HT-29 (cell line): ENCODE measurements around the gene PPP2R1B. TPM values are rescaled to one million over a fixed set of nuclear protein-coding genes. Genes with fewer than 3 reads are reported as not detected.
A peak's percentile ranks its signal among the peaks of the same experiment; 100 is the strongest.
"Not testable (repeated sequence)": the region's sequence is repeated elsewhere in the genome, so short reads cannot be mapped to it uniquely, and the experiment has no call there.

ENCODE experiments used
- DNase-seq: peaks from one replicate; pipeline ENCODE4 v3.0.0-alpha.2; 2015; ENCODE audit warnings: low spot score
- total RNA-seq: library from RNA; depleted of rRNA; stranded (reverse); fragments of >200 nt; shearing (Covaris generic); gene quantifications from 2 replicates; pipeline ENCODE4 v1.2.3, GENCODE V29; 2014

The PPP2R1B gene
- total RNA-seq, 1 experiment from 2014 or later: 25.9 TPM

DNA sequence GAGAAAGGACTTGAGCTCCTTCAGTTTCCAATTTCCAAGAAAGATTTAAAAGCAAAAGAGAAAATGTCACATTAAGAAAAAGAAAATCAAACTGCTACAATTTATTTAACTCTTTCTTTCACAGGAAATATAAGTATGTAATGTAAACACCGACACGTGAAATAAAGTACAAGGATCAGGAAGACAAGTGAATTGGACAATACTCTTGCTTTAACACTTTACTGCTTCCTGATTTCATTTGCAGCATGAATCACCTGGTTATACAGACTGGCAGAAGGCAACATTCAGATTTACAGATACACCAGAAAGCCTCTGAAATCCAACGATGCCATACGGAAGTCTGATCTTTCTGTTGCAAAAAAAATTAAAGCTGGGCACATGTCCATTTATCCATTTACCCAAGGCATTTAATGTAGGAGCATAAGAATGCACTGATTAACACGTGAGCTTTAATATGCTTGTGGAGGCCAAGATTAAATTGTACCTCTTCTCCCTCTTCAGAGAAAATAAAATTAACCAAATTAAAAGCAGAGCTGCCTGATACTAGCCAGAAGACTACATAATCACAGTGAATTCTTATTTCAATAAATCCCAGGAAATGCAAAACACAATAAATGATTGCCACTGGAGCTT, 16.0 kb upstream of the PPP2R1B start:
- no peak for DNase-seq

DNA sequence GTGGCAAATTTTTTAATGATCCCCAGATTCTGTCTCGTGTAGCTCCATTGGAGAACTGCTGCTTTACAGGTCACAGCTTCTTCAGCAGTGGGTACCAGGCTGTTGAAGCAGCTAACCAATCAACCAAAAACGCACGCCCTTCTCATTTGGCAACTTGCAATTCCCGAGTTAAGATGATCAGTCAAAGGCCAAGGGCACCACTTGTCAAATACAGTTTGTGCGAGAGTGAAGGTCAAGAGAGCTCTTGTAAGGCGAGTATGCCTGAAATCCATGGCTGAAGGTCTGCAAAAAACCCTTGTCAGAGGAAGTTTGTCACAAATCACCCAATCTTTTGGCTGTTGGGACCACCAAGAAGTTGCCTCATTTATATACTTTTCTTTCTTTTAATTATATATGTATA, 12.9 kb upstream of the PPP2R1B start:
- no peak for DNase-seq

DNA sequence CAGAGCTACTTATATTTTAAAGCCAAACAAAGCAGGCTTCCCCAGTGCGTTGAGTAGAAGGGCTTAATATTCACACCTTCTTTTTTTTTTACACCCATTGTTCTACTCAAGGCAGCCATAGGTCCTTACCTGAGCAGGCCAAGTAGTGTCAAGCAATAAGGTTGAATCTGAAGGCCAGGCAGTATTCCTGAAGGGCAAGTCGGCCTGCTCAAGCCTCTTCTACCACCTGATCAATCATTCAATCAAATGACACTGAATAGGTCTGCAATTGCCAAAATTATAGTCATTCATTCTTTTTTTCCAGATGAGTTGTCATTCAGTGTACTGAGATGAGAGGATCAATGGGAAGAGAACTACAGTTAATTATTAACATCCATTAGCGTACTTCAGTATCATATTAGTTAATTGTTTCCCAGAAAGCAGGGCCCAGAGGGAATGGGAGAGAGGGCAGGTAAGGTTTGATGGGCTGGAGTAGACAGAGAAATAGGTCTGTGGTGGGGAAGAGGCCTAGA, 11.9 kb upstream of the PPP2R1B start:
- DNase-seq: no peak

DNA sequence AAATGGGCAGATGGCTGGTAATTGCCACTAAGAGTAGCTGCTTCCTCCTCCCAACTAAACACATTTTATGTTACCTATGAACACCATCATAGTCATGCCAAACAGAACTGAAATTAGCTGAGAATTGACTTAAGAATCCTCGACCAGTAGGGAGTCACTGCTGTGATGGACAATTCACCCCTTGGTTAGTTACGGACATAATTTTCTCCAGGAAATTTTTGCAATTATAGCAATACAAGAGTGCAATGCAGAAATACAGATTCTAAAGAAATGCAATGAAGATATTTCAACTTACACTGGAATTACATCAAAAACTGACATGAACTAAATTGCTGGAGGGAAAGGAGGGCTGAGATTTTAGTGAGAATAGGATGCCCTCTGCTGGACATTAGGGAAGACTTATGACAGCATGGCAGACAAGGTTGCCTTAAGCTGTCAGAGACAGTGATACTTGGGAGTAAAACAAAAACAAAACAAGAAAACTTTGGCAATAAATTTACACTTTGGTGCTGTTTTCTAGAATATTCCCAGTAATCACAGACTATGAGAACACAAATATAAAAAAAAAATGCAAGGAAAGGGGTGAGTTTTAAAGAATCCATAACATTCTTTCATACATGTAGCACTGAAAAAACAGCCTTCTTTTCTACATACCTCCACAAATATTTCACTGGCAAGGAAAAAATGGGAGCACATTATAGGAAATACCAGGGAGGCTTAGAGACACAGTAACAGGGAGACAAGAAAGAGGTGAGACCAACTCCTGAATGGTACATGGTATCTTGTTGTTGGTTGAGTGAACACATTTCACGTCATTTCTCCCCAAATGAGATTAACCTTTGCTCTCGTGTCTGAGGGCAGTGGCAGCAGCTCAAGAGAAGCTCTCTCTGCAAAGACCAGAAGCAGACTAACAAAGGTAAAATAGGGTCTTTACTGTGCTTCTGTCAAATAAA, 11.2 kb upstream of the PPP2R1B start:
- peak; percentile 81 for DNase-seq

DNA sequence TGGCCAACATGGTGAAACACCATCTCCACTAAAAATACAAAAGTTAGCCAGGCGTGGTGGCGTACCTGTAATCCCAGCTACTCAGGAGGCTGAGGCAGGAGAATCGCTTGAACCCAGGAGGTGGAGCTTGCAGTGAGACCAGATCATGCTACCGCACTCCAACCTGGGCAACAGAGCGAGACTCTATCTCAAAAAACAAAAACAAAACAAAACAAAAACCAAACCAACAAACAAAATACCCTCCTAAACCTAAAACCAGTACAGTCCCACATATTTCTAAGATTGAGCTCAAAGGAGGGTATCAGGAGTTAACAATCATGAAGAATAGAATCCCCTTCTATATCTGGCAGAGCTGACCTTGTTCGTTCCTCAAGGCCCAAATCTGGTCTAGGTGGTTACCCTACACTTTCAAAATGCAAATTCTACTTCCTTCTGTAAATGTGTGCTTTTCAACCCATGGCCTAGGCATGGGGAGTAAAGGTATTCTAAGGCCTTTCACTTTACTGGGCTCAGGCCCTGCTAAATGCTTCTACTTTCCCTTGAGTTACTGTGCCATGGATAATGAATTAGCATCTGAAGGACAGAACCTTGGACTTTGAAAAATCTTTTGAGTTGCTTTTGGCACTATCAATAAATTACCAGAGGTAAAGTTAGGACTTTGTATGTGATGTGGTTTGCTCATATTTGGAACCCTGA, 10.4 kb upstream of the PPP2R1B start:
- no peak for DNase-seq

DNA sequence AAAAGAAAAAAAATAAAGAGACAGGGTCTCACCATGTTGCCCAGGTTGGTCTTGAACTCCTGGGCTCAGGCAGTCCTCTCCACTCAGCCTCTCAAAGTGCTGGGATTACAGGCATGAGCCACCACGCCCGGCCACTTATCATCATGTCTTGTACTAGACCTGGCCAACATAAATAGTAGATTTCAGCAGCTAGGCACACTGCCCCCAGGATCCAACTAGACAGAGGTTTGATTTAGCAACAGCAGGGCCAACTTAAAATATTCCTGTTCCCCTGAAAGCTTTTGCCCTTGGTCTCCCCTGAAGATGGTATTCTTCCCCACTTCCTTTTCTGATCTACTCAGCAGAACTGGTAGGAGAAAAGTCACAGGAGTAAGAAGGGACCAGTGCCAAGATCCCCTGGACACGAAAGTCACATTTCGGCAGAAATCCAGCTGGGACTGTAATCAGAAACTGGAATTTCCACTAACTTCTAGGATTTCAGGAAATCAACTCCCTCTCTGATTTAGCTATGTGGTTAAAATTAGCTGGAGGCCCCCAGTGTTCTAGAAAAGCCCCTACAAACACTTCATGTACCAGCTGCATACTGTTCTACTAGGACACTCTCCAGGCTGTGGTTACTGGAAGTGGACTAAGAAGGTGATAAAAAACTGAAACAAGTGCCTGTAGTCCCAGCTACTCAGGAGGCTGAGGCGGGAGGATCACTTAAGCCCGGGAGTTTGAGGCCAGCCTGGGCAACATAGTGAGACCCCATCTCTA, 8.9 kb upstream of the PPP2R1B start:
- no peak for DNase-seq

DNA sequence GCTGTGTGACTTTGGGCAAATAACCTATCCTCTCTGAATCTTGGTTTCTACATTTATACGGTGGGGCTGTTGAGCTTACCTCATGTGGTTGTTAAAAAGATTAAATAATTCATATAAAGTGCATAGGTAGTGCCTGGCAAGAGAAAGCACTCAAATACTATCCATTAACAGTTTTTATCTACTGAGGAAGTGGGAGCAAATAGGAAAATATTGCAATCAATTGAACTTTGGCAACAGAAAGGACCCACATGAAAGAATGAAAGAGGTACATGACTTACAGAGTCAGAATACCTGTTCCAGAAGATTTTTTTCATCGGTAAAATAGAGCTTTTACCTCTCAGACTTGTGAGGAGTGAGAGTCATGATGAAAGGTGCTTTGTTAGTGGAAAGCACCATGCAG, 6.3 kb upstream of the PPP2R1B start:
- DNase-seq: no peak

DNA sequence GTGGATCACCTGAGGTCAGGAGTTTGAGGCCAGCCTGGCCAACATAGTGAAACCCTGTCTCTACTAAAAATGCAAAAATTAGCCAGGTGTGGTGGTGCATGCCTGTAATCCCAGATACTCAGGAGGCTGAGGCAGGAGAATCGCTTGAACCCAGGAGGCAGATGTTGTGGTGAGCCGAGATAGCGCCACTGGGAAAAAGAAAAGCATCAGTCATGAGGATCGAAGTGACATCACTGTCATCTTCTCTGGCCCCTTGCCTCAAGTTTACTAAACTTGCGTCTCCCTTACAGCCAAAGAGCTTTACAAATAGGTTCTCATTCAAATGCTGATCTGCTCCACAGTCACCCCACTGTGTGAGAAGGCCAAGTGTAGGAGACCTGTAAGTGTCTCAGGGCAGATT, 5.0 kb upstream of the PPP2R1B start:
- not testable (repeated sequence) for DNase-seq

DNA sequence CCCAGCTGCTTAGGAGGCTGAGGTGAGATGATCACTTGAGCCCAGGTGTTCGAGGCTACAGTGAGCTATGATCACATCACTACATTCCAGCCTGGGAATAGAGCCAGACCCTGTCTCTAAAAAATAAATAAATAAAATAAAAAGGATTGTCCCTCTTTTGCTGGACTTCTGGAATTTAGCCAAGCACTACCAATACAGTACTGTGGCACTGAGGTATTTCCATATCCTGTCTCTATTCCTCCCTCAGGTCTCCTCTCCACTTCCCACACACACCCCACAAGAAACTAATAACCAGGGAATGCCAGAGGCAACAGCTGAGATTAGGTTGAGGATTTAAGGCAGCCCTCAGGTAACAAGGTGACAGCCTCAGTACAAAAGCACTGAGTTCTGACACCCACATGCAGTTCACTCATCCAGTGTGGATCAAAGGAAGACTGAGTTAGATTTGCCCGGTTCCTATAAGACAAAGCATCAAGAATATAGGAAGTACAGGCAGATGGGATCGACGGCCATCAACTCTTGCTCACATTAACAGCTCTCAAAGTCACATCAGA, 4.5 kb upstream of the PPP2R1B start:
- no peak for DNase-seq

DNA sequence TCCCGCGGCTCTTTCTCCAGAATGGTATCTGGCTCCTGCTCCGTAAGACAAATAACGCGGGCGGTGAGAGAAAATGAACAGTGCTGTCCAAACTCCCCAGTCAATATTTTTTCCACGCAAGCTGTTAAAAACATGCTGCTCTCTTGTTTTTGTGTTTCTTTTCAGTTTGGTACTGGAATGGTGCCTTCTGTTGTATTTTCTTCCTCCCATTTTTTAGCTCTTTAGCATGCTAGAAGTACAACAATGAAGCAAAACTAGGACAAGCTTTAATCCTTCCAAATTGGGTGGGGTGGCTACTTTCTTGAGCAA, 599 bp upstream of the PPP2R1B start:
- DNase-seq: no peak

DNA sequence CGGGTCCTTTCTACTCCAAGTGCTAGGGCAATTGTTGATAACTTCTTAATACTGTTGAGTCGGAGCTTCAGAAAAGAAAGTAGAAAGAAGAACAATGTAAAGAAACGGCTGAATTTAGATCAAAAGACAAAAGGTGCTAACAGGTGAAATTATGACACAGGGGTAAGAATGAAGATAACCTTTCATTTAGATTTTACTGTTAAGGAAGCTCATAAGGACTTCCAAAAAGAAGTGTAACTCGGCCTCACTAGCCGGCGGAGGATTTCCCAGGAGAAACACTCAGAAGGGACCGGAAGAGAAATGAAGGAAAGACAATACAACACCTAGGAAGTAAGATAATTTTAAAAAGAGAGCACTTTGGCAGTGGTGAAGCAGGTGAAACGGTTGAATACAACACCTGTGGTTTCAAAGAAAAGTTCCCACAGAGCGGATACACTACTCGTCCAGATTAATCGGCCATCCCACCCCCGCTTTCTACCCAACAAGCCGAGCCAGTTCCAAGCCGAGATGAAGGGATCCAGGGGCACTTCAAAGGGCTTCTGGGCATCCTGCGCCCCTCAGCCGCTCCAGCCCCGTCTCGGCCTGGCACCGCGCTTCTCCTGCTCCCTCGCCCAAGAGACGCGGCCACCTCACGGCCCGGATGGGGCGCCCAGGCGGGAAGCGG, 737 bp downstream of the PPP2R1B start:
- peak; percentile 59 for DNase-seq

DNA sequence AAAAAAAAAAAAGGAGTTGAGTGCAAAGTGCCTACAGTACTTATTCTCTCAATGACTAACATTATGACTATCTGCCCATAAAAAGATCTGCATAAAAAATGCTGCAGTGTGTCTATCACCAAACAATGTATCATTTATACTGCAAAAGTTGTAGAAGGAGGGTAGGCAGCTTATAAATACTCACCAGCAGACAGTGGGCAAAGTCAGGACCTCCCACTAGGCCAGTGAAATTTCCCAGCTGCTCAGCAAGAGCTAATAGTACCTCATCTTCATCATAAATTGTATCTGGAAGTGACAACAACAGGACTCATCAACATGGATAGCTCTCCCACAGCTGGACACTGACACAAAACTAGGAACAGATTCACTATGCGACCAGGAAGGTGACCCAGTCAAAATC, 1.6 kb downstream of the PPP2R1B start:
- DNase-seq: no peak

DNA sequence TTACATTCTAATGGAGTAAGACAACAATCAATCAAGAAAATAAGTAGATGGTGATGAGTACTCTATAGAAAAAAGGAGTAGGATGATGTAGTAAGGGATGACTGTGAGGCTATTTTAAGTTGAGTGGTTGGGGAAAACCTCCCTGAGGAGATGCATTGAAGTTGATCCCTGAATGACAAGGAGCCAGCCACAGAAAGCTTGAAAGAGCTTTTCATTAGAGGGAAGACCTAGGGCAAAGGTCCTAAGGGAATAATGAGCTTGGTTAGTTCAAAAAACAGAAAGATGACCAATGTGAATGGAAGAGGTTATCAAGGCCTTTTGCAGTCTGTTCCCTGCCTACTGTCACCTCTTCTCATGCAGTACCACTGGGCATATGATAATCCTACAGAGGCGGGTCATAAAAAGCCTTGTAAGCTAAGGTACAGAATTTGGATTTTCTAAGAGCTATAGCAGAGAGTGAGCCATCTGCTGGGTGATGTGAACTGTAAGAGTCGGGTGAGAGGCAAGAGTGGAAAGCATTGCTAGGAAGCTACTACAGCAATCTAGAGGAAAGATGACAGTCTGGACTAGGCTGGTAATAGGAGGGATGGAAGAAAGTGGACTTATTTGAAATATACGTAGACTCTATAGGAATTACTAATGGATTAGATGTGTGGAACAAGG, 3.1 kb downstream of the PPP2R1B start:
- no peak for DNase-seq

DNA sequence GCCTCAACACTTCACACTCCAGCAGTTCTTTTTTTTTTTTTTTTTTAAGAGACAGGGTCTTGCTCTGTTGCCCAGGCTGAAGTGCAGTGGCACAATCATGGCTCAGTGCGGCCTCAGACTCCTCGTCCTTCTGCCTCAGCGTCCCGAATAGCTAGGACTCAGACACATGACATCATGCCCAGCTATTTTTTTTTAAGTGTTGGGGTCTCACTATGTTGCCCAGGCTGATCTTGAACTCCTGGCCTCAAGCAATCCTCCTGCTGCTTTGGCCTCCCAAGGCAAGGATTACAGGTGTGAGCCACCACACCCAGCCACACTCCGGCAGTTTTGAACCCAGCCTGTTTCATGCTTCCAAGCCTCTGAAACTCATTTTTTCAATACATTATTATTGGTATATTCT, 3.7 kb downstream of the PPP2R1B start:
- no peak for DNase-seq

DNA sequence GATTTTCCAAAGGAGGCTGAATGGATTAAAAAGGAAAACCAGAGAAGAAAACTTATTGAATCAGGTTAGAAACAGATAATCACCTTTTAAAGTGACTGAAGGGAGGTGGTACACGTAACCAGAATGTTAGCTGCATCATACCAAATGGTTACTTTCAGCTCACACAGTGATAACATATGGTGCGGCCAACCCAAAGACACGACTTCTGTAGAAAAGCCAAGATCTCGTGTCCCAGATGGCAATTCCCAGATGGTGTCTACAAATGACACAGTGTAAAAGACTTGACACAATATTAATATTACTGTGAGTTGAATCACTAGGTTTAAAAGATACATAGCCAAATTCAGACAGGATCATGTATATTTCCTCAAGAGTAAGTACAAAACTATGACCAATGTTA, 5.2 kb downstream of the PPP2R1B start:
- no peak for DNase-seq

DNA sequence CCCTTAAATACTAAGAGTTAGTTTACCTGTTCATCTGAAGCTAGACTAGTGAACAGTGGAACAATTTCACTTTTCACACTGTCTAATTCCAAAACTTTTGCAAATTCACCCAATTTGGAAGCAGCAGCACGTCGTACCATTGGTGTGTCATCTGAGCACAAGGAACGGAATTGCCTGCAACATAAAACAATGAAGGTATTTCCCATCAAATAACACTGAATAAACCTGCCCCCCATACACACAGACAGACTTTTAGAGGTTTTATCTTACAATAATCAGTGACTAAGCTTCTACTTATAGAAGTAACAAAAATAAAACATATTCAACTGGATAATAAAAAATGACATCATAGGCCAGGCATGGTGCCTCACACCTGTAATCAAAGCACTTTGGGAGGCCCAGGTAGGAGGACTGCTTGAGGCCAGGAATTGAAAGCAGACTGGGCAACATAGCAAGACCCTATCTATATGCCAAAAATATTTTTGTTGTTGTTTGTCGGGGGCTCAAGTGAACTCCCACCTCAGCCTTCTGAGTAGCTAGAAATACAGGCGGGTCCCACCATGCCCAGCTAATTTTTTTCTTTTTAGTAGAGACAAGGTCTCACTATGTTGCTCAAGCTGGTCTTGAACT, 6.3 kb downstream of the PPP2R1B start:
- DNase-seq: no peak

DNA sequence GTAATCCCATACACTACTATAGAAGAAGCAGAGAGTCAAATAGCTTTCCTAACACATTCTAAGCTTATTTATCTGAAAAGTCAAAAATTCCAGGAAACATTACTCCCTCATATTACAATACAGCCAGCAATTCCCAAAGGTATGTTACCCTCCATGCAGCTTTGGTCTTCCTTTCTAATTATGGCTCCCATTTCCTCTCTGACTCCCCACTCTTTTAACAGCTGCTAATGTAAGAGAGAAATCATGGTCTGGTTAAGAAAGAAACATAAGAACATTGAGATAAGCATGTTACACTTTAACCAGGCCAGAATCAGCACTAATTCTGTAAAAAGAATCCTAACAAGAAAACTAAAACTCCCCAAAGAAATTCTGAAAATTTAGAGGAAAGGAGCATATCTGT, 6.8 kb downstream of the PPP2R1B start:
- DNase-seq: no peak

DNA sequence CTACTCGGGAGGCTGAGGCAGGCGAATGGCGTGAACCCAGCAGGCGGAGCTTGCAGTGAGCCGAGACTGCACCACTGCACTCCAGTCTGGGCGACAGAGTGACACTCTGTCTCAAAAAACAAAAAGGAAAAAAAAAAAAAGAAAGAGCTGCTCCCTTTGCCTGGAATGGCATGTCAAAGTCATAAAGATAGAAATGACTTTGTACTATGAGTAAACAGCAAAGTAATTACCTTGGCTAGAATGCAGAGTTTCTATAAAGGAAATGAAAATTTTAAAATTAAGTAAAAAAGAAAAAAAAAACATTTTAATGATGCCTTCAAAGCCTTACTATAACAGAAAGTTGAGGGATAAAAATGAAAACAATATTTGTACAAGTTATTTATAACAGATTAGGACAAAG, 10.1 kb downstream of the PPP2R1B start:
- DNase-seq: no peak

DNA sequence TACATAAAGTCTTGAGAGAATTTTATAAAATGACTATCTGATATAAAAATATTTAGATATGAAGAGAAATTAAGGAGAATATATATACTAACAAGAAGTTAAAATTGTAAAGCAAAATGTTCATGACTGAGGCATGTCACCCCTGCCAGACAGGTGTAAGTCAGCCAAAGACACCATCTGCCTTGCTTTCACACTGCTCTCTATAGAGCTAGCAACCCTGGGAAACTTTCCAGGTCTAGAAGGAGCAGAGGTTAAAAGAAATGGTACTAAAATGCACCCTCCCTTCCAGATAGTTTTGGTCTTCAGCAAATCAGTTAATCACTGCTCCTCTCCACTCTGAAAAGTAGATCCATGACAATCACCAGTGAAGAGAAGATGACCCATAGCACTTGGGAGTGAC, 16.5 kb downstream of the PPP2R1B start:
- no peak for DNase-seq
